ENCODE measurements around the gene PSMD1.

DNA sequence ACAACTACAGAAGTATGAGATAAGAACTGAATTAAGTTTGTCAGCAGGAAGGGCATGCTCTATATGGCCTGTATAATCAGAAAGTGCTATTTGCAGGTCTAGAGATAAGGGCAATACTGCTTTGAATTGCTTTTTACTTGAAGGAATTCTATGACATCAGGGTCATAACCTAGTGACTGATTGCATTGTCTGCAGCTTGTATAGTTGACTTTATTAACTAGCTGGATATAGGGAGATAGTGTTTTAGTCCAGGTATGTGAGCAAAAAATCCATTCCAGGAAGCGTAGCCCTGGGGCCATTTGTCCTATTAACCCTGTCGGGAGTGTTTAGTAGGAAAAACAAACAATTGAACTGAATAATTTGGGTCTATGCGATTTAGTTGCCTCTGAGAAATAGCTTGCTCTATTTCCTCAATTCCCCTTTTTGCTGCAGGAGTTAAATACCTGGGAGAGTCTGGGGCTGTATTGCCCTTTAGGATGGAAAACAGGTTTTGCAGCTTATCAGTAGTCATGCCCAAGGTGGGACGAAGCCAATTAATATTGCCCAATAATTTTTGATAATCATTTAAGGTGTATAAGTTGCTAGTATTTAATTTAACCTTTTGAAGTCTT lies 38.2 kb downstream of the PSMD1 start:
- TF ChIP-seq EZH2 (IDR thresholded peaks at IDR 0.05; ENCODE audit: insufficient read depth, poor library complexity, severe bottlenecking) (no peak), EZH2phosphoT487 (IDR thresholded peaks at IDR 0.05; ENCODE audit: insufficient read depth, low read depth) (no peak)

Measured in GM23248 (cell line).